GM18502 (cell line): ENCODE data around the gene ACP1.
A peak's percentile ranks its signal among the peaks of the same experiment; 100 is the strongest.

Experiments used
- ATAC-seq: cut with Tn5 transposase; IDR thresholded peaks from one replicate; pipeline ENCODE4 v1.9.1; 2021; ENCODE audit warnings: mild to moderate bottlenecking; ENCODE audit not compliant: unreplicated experiment, poor library complexity

The ACP1 gene

DNA sequence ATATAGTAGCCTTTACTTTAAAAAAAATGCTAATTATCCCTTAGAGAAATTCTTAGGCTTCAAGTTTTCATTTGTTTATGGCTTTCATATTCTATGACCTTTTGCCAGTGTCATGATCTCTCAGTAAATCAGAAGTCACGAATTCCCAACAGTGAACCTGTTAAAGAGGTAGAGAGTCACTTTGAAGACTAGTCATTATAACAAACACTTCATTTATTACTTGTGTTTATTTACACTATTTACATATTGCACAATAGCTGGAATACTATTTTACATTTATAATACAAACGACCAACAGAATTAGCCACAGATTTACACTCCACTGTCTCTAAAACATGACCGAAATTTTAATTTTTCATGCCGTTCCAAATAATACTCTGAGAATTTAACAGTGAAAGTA is 14.6 kb downstream of the ACP1 start:
- no peak for ATAC-seq

DNA sequence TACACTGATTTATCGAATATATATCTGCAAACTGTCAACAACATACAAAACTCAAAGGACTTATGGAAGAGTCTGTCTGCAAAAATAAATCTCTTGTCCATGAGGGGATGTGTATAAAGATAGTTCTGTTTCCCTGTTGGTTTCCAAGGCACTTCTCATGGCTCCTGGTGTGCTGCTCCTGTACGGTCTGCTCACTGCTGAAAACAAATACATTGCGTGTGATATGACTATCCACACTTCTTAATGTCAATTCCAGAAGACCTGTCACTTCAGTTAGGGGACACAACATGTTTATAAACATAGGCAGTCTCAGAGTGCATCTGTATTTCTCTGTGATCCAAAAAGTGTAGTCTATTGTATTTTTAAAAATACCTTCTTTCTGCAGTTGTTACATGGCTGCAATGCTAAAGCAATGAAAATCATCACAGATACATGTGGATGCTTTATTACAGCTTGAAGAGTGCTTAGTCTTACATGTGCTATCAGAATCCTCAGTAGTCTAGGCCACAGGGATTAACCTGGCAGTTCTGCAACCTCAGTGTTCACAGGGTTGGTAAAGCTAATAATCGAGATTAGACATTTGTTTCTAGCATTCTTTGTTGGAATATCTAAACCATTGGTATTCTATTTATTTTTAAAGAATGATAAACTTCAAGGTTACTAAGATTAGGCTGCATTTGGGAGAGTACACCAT is 15.4 kb downstream of the ACP1 start:
- no peak for ATAC-seq

DNA sequence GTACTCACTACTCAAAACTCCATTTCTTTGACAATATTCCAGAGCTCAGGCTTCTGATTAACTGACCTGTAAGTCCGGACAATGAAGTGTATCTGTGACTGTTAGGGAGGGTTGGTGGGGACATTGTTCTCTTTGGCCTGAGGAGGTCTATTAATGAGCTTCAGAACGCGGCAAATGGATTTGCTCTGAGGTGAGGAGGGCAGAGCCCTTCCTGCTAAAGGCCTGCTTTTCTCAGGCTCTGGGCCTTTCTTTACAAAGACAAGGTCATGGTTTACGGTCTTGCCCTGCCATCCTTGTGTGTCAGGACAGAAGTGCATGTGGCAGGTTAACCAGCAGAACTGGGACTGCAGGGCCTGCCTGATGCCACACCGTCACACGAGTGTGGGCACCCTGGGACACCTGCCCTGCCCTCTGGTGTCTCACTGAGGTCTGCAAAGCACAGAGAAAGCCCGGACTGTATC is 15.9 kb downstream of the ACP1 start:
- ATAC-seq, result no peak

DNA sequence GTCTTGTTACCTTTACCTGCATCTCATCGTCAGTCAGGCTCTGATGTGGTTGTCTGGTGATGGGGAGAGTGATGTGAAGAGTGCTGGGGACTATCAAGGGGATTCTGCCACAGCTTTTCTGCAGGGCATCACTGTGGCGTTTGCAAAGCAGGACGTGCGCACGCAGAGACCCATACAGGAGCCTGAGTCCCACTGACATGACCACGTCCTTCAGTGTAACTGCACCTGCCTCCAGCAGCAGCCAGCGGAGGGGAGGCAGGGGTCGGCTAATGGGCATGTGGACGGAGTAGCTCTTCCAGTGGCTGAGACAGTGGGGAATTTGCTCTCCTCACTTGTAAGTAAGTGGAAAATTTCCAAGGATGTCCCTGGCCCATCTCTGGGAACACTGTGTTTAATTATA is 16.6 kb downstream of the ACP1 start:
- no peak for ATAC-seq

DNA sequence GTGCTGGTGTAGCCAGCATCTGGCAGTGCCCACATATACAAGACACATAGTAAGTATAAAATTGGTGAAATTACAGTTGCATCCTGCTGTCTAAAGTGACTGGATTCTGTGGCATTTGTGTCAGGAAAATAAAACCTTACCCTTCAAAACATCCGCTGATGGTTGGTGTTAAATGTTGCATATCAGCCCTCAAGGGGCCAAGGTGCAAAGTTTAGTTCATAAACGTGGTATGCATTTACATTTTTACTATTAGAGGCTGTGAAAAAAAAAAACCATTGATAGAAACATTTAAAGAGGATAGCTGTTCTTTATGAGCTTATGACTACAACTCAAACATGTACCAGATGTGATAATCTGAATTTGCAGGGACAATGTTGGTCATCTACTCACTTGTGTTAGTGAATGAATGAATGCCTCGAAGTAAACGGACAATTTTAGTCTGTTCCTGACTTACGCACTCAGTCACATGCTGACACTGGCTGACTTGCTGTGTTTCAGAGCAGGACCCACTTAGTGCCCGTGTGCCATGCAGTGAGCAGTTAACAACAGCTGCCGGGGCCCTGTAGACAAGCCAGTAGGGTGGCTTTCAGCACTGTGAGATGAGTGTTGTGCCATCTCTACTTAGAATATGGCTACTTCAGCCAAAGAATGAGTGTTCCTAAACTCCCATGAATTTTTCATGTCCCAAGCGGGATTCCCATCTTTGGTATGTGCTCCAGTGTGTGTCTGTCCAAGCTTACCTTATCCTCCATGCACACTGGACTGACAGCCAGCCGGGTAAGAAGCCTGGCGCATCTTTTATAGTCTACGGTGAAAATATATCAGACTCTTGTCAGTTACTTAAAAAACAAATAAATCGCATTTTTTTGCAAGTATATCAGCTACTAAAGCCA is 17.9 kb downstream of the ACP1 start:
- no peak for ATAC-seq

DNA sequence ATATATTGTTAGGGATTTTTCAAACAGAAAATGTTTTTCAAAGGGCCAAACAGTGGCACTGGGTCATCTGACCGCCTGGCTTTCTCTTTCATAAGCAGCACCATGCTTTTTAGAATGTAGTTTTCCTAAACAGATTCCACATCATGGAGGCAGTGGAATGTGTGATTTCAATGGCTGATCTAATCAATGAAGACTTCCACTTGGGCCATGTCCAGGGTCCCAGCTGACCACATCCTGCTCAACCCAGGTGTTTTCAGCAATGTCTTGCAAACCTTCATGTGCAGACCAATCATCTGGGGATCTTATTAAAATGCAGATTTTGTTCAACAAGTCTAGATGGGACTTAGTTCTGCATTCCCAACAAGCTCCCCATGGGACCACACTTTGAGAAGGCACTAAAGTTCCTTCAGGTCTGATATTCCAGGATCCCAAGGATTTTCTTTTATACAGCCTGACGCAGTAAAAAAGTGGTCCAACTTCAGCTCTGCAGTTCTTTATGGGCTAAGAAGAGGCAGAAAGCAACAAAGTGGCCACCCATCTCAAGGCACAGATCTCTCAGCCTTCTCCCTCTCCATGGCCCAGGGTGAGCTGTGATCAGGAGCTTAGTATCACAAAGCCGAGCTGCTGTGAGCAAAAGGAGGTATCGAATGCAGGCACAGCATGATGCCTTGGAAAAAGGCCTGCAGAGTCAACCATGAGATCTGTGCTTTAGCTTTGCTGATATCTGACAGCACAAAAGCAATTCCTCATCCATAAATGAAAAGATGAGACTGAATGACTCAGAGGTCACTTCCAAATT is 19.4 kb downstream of the ACP1 start:
- no peak for ATAC-seq

DNA sequence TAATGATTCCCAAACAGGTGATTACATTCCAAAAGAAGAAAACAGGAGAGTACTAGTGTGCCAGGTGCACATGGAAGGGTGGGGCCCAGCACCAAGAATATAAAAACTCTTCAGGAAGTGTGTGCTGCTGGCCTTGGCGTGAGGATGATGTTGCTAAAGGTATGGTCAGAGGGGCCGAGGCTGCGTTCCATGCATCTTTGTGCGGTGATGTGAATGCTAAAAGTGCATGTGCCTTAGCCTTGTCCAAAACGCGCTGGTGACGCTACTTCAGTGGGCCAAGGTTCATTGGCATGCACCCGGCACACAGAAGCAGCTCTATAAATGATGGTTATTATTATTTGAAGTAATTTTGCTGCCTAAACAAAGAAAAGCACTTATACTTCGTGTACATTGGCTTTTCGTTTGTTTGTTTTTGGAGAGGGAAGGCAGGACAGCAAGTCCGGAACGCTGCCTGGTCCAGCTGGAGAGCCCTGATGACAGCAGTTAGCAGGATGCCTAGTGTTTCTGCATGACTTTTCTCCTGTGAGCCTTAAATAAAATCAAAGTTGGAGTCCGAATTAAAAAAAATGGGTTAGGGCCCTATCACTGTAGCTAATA is 20.2 kb downstream of the ACP1 start:
- ATAC-seq, result no peak

DNA sequence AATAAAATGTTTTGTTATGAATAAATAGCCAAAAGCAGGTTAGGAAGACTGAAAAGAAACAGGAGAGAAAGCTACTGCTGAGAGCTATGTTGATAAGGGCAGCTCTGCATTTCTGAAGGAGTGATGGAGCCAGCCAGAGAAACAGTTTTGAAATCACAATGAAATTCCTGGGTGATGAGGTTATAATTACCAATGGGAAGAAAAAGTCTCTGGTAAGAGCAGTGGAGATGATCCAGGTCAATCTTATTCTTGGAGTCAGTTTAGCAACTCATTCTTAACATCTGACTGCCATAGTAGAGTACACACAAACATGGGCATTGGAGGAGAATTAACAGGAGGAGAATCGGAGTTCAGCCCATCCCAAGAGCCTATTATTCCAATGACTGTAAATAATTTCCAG is 20.8 kb downstream of the ACP1 start:
- ATAC-seq, result no peak

DNA sequence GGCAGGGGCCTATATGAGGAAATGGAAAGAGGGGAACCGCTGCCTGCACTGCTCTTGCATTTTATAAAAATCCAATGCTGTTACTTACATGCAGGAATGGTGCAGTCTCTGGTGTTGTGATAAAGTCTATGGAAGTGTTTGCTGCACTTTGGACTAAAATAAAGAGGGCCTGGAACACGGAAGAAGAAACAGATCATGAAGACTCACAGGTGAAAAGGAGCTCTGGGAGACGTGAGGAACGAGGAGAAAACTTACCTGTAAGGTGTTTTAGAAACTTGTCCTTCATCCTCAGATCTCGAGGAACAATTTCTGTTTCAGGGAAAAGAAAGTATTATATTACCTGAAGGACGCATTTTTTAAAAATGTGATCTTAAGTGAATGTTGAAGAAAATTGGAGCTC is 21.3 kb downstream of the ACP1 start:
- ATAC-seq, result no peak

DNA sequence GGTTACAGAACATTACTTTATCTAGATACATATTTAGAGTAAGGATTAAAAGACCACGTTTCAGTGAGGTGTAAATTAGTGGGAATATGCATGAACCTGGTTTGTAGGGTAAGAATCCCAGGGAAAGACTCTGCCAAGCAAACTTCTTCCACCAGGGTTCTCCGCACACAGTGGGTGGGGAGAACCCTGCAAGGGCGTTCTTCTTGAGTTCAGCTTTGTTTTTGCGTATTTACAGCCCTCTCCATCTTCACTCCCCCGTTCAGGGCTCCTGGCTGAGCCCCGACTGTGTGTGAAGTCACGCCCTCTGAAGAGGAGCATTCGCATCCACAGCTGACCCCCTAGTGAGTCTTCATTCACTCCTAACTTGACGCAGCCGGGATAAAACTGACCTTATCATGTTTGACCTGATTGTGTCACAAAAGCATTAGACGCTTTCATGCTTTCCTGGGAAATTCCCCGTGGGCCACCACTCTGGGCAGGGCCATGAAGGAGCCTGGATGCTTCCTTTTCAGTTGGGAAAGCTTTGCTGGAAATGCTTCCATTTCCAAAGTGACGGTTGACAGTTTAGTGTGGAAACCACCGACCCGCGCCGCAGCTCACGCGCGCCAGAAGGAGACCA is 22.1 kb downstream of the ACP1 start:
- no peak for ATAC-seq

DNA sequence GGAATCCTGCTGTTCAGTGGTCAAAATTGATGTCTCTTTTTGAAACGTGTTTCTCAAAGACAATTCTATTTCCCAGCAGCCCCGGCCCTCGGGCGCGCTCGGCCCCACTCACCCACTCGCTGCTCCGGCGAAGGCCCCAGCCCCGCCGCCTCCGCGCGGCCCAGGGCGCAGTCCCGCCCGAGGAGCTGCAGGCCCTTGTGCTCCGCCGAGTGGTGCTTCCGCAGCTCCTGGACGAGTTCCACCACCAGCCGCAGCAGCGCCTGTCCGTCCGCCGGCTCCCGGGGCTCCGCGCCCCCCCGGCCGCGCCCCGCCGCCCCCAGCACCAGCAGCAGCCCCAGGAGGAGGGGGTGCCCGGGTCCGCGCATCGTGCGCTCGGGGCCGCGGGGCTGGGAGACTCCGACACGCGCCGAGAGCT is 22.7 kb downstream of the ACP1 start:
- ATAC-seq, result no peak

DNA sequence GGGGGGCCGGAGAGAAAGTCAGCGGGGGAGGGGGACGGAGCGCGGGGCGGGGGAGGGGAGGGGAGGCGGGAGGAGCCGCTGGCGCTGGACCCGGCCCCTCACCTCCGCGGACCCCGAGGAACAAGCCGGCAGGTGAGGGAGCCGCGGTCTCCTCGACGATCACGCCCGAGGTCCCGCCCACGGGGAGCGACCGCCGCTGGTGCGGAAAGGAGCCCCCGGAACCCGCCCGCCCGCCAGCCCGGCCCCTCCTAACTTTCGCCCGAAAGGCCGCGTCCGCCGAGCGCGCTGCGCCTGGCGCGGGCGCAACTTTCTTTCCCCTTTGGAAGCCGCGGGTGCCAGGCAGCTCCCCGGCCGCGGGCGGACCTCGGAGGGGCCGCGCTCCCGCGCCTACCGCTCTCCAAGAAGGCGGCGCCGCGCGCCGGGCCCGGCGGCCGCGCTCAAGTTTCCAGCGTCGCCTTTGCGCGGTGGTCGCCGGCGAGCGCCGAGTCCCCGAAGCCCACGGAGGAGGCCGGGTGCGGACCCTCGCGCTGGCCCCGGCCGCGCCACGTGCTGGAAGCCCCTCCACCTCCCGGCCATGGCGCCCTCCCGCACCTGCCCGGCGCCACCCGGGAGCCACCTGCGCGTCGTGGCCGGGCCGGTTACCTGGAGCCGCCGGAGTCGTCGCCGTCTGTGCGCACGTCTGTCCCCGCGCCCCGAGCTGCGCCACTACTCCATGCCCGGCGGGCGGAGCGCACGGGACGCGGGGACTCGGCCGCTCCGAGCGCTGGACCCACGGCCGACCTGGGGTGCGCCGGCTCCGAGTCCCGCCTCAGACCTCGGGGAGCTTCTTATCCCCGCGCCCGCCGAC is 23.4 kb downstream of the ACP1 start, which contains the start of gene ALKAL2:
TSS of gene ALKAL2 (minus strand) at position 181 of the 847 bp plus-strand sequence. CDS start 256 bp downstream, outside the sequence.
- ATAC-seq, result no peak

DNA sequence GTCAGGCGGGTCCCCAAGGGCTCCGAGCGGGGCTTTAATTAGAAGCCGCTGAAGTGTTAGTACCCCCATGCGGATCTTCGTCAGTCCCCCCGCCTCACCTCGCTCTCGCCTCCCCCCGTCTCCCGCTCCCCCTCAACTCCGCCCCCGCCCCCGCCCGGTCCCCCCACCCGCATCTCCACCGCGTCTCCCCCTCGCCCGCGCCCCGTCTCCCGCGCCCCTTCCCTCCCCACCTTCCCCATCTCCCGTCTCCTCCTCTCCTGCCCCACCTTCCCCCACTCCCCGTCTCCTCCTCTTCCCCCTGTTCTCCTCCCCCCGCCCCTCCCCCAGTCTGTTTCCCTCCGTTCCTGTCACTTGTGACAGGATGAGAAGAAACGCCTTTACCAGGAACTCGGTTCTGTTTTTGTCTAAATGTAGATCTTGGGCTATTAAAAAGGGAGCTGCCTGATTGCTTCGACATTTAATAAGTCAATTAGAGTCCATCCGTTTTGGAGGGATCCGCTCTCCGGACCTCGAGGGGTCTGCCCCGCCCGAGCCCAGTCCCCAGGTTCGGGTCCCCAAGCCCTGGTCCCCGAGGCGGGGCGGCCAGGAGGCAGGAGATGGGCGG is 24.1 kb downstream of the ACP1 start:
- ATAC-seq, result no peak

DNA sequence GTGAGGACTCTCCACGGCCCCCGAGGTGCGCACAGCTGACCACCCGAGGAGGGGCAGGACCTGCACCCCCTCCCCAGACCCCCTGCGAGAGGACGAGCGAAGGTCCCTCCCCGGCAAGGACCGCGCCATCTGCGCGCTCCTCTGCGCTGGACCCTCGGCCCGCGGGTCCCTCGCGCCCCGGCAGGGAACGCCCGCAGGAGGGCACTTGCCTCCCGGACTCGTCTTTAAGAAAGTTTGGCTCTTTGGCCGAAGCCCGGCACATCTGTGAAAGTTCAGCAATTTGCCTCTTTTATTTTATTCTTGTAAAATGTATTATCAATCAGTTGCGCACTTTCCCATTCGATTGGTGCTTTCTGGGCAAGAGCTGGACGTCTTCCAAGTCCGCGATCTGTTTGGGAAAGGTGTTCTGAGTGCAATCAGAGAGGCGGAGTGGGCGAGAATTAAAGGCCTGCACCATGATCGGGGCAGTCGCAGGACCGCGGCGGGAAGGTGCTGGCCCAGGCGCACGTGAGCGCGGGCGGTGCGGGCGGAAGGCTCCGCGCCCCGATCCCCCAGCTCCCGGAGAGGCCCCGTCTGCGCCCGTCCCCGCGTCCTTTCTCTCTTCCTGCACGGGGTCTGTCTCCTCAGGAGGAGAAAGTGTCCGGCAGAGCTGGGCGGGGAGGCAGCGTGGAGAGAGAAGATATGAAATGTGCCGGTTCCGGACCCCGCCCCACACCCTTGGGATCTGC is 24.8 kb downstream of the ACP1 start:
- ATAC-seq, result peak; percentile 27

DNA sequence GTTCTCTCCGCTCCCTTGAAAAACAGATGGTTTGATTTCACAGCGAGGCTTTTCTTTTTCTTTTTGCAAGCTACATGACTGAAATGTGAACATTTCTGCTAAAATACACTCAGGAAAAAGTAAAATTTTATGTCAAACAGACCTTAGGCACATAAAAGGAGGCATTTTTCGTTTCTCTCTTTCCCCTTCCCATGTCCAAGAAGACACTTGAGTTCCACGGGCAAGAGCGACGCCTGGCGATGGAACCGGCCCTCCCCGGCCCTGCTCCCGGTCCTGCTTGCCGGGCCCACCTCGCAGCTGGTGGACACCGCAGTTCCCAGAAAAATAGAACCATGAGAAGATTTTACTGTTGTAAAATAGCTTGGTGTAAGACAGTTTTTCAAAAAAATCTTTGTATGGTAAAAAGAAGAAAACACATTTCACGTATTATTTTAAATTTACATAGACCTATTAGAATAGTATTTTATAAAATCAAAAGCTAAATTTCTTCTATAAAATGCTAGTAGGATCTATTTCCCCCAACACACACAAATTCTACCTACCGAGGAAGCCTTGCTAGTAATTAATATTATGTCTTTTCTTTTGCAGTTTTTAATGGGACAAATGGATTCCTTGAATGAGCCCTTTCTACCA is 25.5 kb downstream of the ACP1 start:
- peak; percentile 49 for ATAC-seq

DNA sequence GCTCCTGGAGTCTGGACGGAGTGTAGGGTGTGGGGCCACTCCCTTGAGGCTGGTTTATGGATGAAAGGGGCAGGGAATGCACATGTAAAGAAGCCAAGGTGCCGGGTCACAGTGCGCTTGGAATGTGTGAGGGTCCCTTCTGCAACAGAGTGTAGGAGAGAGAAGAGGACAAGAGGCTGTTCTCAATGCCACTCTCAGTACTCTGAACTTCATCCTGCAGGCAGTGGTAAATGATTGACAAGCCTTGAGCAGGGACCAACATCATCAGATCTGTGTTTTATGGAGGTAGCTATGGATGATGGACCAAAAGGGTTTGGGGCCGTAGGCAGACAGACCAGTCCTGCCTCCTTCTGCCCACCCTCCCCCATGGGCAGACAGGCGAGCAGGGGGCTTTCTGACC is 30.3 kb downstream of the ACP1 start:
- no peak for ATAC-seq

DNA sequence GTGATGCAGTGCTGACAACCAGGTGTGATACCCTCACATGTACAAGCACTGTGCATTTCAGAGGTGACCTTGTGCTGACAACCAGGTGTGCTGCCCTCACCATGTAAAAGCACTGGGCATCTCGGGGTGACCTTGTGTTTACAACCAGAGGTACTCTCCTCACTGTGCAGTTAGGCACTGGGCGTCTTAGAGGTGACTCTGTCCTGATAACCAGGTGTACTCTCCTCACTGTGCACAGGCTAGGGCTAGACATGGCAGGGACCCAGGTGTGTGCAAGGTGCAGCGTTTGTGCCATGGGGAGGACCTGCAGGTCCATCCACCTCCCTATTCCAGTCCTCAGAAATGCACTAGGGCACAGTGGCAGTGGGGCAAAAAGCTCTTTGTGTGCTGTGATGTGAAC is 31.6 kb downstream of the ACP1 start:
- ATAC-seq, result no peak

DNA sequence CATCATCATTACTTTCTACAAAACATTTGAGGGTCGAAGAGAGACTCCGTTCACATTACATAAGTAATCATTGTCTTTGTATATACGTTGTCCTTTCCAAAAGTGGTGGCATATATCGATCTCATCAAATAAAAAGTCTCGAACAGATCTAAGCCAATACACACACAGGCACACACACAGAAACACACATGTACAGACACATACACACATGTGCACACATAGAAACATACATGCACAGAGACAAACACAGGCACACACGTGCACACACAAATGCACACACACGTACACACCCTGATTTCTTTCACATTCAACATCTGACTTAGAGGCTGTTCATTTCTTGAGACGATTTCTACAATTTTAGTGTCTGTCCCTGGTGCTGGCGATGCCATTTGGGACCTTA is 40.6 kb downstream of the ACP1 start:
- ATAC-seq, result no peak
